Peyer's patch (tissue), 4 donors: ENCODE results near the gene TAF1D.

Source experiments
- CTCF ChIP-seq, 6 experiments: fragments of 450-650 bp in 4 of 6; fragments of 200-600 bp in 2 of 6; sonication (generic) in 1 of 6; IDR thresholded peaks; one replicate each; pipeline ENCODE4 v1.5.1; 2017 to 2019; ENCODE audit warnings: antibody characterized with exemption in 6 of 6, mild to moderate bottlenecking in 3 of 6, moderate library complexity in 1 of 6
- POLR2A ChIP-seq, 2 donors: fragments of 450-650 bp; IDR thresholded peaks; one replicate each; pipeline ENCODE4 v1.5.1; 2017; ENCODE audit warnings: antibody characterized with exemption in 2 of 2, mild to moderate bottlenecking in 2 of 2, moderate library complexity in 2 of 2

DNA sequence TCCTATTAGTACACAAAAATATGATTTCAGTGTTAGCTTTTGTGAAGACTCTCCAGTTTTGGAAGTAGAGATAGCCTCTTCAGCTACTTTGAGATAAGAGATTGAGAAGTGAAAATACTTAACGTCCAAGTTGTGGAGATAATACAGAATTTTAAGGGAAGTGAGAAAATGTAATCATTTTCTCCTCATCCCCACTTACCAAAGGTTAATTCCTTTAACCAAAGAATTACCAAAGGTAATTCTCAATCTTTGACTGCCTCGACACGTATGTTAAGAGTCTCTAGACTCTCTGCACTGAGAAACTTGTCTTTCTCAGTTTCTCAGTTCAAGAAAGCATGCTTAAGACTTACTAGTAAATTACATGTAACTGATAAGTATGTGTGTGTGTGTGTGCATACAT is 15.5 kb upstream of the TAF1D start:
- TF ChIP-seq POLR2A (IDR thresholded peaks at IDR 0.05) (no peak), CTCF (IDR thresholded peaks at IDR 0.05) (no peak)
